ENCODE measurements around the gene DUS3L.
A peak's percentile ranks its signal among the peaks of the same experiment; 100 is the strongest.

Gene DUS3L

GRCh38 chr19:5826531-5827341, 35.8 kb upstream of the DUS3L start:
- no peak overlapping the region for H3K4me3 ChIP-seq (ENCODE audit: low read length)
- TF ChIP-seq, protein P1, sequence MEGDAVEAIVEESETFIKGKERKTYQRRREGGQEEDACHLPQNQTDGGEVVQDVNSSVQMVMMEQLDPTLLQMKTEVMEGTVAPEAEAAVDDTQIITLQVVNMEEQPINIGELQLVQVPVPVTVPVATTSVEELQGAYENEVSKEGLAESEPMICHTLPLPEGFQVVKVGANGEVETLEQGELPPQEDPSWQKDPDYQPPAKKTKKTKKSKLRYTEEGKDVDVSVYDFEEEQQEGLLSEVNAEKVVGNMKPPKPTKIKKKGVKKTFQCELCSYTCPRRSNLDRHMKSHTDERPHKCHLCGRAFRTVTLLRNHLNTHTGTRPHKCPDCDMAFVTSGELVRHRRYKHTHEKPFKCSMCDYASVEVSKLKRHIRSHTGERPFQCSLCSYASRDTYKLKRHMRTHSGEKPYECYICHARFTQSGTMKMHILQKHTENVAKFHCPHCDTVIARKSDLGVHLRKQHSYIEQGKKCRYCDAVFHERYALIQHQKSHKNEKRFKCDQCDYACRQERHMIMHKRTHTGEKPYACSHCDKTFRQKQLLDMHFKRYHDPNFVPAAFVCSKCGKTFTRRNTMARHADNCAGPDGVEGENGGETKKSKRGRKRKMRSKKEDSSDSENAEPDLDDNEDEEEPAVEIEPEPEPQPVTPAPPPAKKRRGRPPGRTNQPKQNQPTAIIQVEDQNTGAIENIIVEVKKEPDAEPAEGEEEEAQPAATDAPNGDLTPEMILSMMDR (conservative IDR thresholded peaks at IDR 0.05; ENCODE audit: low read depth, low read length) = peak; percentile 12
- no peak for DNase-seq (ENCODE audit: low read depth)

- TF ChIP-seq, protein P1 (conservative IDR thresholded peaks at IDR 0.05; ENCODE audit: low read depth, low read length) = no peak
- no peak overlapping the region for H3K4me3 ChIP-seq (ENCODE audit: low read length)
- no peak for DNase-seq (ENCODE audit: low read depth)
Observed at GRCh38 chr19:5825178-5825577, 34.2 kb upstream of the DUS3L start.

DNA sequence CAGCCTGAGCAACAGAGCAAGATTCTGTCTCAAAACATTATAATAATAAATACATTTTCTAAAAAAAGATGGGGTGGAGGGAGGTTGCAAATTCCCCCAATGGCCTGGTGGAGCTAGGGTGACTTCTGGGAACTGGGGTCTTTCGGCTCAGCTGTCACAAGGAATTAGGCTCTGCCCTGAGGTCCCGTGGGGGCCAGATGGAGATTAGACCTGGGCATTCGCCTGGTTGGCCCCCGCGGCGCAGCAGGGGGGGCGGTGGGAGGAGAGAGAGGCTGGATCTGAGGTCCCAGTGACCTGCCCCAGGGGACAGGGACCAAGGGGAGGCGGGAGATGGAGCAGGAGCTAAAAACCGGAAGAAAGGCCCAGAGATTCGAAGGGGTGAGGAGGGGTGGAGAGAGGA, 33.8 kb upstream of the DUS3L start:
- H3K4me3 ChIP-seq (ENCODE audit: low read length) = no peak overlapping the region
- TF ChIP-seq, protein P1 (conservative IDR thresholded peaks at IDR 0.05; ENCODE audit: low read depth, low read length) = no peak
- DNase-seq (ENCODE audit: low read depth) = no peak

DNA sequence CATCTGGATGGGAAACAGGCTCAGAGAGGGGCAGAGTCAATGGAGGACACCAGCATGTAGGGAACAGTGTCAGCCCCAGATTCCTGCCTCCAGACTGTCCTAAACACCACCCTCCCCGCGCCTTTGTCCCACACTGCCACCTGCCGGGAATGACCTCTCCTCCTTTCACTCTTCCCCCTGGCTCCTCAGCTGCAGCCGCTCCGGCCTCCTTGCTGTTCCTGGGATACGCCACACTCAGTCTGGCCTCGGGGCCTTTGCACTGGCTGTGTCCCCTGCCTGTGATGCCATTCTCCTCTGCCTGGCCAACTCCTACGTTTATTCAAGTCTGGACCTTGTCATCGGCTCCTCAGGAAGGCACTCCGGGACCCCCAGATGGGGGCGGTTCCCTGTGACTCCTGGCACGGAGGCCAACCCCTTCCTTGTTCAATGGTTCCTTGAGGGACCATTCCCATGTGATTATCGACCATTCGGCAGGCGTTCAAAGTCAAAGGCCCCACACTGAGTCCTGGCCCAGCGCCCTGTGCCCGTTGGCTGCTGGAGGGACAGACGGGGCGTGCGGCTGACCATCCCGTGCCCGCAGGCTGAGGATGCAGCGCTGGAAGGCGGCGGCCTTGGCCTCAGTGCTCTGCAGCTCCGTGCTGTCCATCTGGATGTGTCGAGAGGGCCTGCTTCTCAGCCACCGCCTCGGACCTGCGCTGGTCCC, 32.8 kb upstream of the DUS3L start:
- DNase-seq (ENCODE audit: low read depth) = no peak
- TF ChIP-seq, protein P1 (conservative IDR thresholded peaks at IDR 0.05; ENCODE audit: low read depth, low read length) = peak; percentile 32

DNA sequence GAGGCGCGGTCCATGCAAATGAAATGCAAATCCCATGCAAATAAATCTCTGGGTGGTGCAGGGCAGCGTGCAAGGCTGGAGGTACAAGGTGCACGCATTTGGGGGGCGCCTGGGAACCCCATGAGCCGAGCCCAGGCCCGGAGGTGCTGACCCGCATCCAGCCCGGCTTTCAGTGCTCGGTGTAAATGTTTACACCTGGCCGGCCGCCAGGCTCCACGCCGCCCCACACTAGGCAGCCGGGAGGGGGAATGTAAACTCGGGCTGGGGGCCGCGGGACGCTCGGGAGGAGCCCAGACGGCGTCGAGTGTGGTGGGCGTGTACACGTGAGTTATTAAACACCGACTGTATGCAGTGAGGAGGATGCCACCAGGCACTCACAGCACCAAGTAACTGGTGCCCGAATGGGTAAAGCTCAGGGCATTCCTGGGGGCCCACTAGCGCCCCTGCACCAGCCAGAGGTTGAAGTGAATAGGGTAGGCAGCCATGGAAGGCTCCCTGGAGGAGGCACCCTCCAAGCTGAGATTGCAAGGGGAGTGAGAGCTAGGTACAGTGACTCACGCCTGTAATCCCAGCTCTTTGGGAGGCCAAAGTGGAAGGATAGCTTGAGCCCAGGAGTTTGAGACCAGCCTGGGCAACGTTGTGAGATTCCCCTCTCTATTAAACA, 31.4 kb upstream of the DUS3L start:
- H3K4me3 ChIP-seq (ENCODE audit: low read length) = no peak overlapping the region
- TF ChIP-seq, protein P1 (conservative IDR thresholded peaks at IDR 0.05; ENCODE audit: low read depth, low read length) = no peak
- DNase-seq (ENCODE audit: low read depth) = no peak

More for the DNA sequence above, 32.8 kb upstream of the DUS3L start:
- H3K4me3 ChIP-seq (ENCODE audit: low read length) = no peak overlapping the region

- TF ChIP-seq, protein P1 (conservative IDR thresholded peaks at IDR 0.05; ENCODE audit: low read depth, low read length) = no peak
- H3K4me3 ChIP-seq (ENCODE audit: low read length) = no peak overlapping the region
- DNase-seq (ENCODE audit: low read depth) = no peak
Observed at GRCh38 chr19:5821521-5822180, 30.7 kb upstream of the DUS3L start.

Measured in retinal pigment epithelial cell (primary cell).